HepG2 (cell line): ENCODE results near the gene SMIM31. TPM values are rescaled to one million over a fixed set of nuclear protein-coding genes. Genes with fewer than 3 reads are reported as not detected.

ENCODE experiments used
- ATAC-seq: fragments of 200-7000 bp; cut with Tn5 transposase; 3 replicates; pipeline ENCODE4 v1.9.1; 2020; ENCODE audit warnings: mild to moderate bottlenecking, moderate library complexity
- BruUV-seq: library from RNA; stranded (reverse); fragments of 400-500 nt; replicated peaks from 2 replicates; lab custom pipeline; 2021; lab: Mats Ljungman, UMichigan
- CTCF ChIA-PET: fragments of 300-600 bp; formaldehyde crosslinking; extraction: SDS; loops from one replicate; lab custom pipeline; 2021; ENCODE audit warnings: low total read pairs, inconsistent platforms, low intra/inter-chr PET ratio; lab: Yijun Ruan, JAX
- POLR2A ChIA-PET: fragments of 350-600 bp; sonication (Branson Sonifier 250); formaldehyde crosslinking; loops from one replicate; lab custom pipeline; 2020; ENCODE audit warnings: antibody characterized with exemption, inconsistent platforms; lab: Yijun Ruan, JAX
- DNase-seq: peaks from one replicate; pipeline ENCODE4 v3.0.0-alpha.2; 2015; ENCODE audit warnings: low spot score
- FAIRE-seq: peaks from 3 replicates; lab custom pipeline; 2011; peaks lifted over from hg19 to GRCh38; lab: Jason Lieb, UNC
- H2AFZ ChIP-seq: one replicate; pipeline ENCODE4 v1.6.1; 2011; ENCODE audit warnings: low read length, inconsistent platforms
- H3K27ac ChIP-seq: fragments of 300-600 bp; 3 replicates; pipeline ENCODE4 v1.8.0; 2011; ENCODE audit warnings: mixed run types, mild to moderate bottlenecking, mixed read lengths, low read length, inconsistent platforms; ENCODE audit not compliant: insufficient read depth; ENCODE audit errors: extremely low read length
- H3K27me3 ChIP-seq, 2 experiments: fragments of 200-600 bp in 1 of 2; 2 replicates in 1 of 2; 3 replicates in 1 of 2; pipeline versions ENCODE4 v1.6.0 to v1.8.0; 2011; ENCODE audit warnings: low read length in 2 of 2, mild to moderate bottlenecking in 2 of 2, moderate library complexity in 2 of 2, inconsistent platforms in 1 of 2; ENCODE audit not compliant: insufficient read depth in 2 of 2, control insufficient read depth in 1 of 2
- H3K36me3 ChIP-seq, 2 experiments: fragments of 200-600 bp in 1 of 2; replicated peaks in 1 of 2; 2 replicates in 1 of 2; 3 replicates in 1 of 2; pipeline versions ENCODE4 v1.5.1 to v1.8.0; 2011; ENCODE audit warnings: low read length in 2 of 2, inconsistent platforms in 1 of 2; ENCODE audit not compliant: insufficient read depth in 2 of 2, control insufficient read depth in 1 of 2
- H3K4me1 ChIP-seq: 2 replicates; pipeline ENCODE4 v1.5.1; 2012; ENCODE audit warnings: low read length, inconsistent platforms; ENCODE audit not compliant: insufficient read depth
- H3K4me2 ChIP-seq: 2 replicates; pipeline ENCODE4 v1.6.0; 2011; ENCODE audit warnings: low read depth, low read length, inconsistent platforms
- H3K4me3 ChIP-seq, 3 experiments: fragments of 200-600 bp in 1 of 3; sonication (generic), shearing (Covaris generic) in 1 of 3; replicated peaks in 1 of 3; 2 replicates each; pipeline ENCODE4 v1.5.1; 2011 to 2016; ENCODE audit warnings: low read length in 3 of 3, inconsistent platforms in 2 of 3, low read depth in 2 of 3, mild to moderate bottlenecking in 2 of 3, control low read depth in 1 of 3, mixed read lengths in 1 of 3; ENCODE audit not compliant: insufficient read depth in 1 of 3
- H3K79me2 ChIP-seq: one replicate; pipeline ENCODE4 v1.6.1; 2011; ENCODE audit warnings: low read length, inconsistent platforms; ENCODE audit not compliant: insufficient read depth
- H3K9ac ChIP-seq: 2 replicates; pipeline ENCODE4 v1.6.0; 2011; ENCODE audit warnings: mild to moderate bottlenecking, low read depth, low read length, inconsistent platforms; ENCODE audit not compliant: insufficient read depth
- H3K9me3 ChIP-seq: 2 replicates; pipeline ENCODE4 v1.5.1; 2012; ENCODE audit warnings: mild to moderate bottlenecking, low read length
- H4K20me1 ChIP-seq: 2 replicates; pipeline ENCODE4 v1.6.0; 2011; ENCODE audit warnings: inconsistent platforms, mild to moderate bottlenecking, low read length, moderate library complexity; ENCODE audit not compliant: insufficient read depth
- CBX2 ChIP-seq, 2 experiments: fragments of 200-600 bp in 1 of 2; sonication (generic); formaldehyde crosslinking in 1 of 2; IDR thresholded peaks; 2 replicates each; pipeline versions ENCODE4 v1.7.0 to v1.8.1; 2018 to 2022; ENCODE audit warnings: low read depth in 2 of 2, low read length in 1 of 2, mild to moderate bottlenecking in 1 of 2, missing genetic modification reagents in 1 of 2
- CEBPG ChIP-seq: IDR thresholded peaks from 2 replicates; pipeline ENCODE4 v1.6.1; 2016
- MTERF4 ChIP-seq: sonication (generic); formaldehyde crosslinking; IDR thresholded peaks from 2 replicates; pipeline ENCODE4 v1.8.0; 2023; ENCODE audit warnings: mild to moderate bottlenecking, missing genetic modification reagents
- NFAT5 ChIP-seq: sonication (generic); formaldehyde crosslinking; IDR thresholded peaks from 2 replicates; pipeline ENCODE4 v1.4.0; 2020; ENCODE audit warnings: missing genetic modification reagents
- NFIB ChIP-seq: sonication (generic); formaldehyde crosslinking; IDR thresholded peaks from 2 replicates; pipeline ENCODE4 v1.9.0; 2021; ENCODE audit warnings: missing genetic modification reagents, mild to moderate bottlenecking, borderline replicate concordance
- PRMT3 ChIP-seq: sonication (generic); formaldehyde crosslinking; IDR thresholded peaks from 2 replicates; pipeline ENCODE4 v1.8.1; 2022; ENCODE audit warnings: low read depth, mild to moderate bottlenecking, moderate library complexity, missing genetic modification reagents, borderline replicate concordance
- SNAPC4 ChIP-seq: sonication (generic); formaldehyde crosslinking; IDR thresholded peaks from 2 replicates; pipeline ENCODE4 v1.4.0; 2020; ENCODE audit warnings: mild to moderate bottlenecking, missing genetic modification reagents
- ZNF367 ChIP-seq: sonication (generic); formaldehyde crosslinking; IDR thresholded peaks from 2 replicates; pipeline ENCODE4 v1.4.0; 2020; ENCODE audit warnings: missing genetic modification reagents, borderline replicate concordance
- ZNF776 ChIP-seq: sonication (generic); formaldehyde crosslinking; IDR thresholded peaks from 2 replicates; pipeline ENCODE4 v1.4.0; 2020; ENCODE audit warnings: mild to moderate bottlenecking, missing genetic modification reagents
- WGBS: methylation state at CpG from one replicate; pipeline ENCODE4 v1.1.6; 2017; ENCODE audit warnings: low lambda C conversion rate; 5-methylcytosine and 5-hydroxymethylcytosine counted together
- in situ Hi-C: cut with HindIII; loops from 2 replicates; pipeline ENCODE4 v1.10.0; 2017; ENCODE audit warnings: low pct_unique_long_range_greater_than_20kb; ENCODE audit not compliant: extremely low pct_ligation_motif_present
- intact Hi-C: fragments of 100-400 bp; cut with micrococcal nuclease; formaldehyde crosslinking; loops from one replicate; pipeline ENCODE4 v1.10.0; 2022; ENCODE audit not compliant: unreplicated experiment
- polyA plus RNA-seq, 8 experiments: library from polyadenylated mRNA; depleted of rRNA in 3 of 8; stranded (reverse) in 7 of 8; unstranded in 1 of 8; fragments of >200 nt; fragmentation: Illumina TruSeq in 4 of 8; extraction: Trizol in 4 of 8; gene quantifications; 2 replicates each; pipeline versions ENCODE4 v1.2.1 to v1.2.3, GENCODE V29; 2011 to 2016; ENCODE audit warnings: low read depth in 4 of 8, missing spikeins in 1 of 8, mixed read lengths in 1 of 8; ENCODE audit not compliant: insufficient read depth in 1 of 8
- total RNA-seq, 5 experiments: library from RNA; depleted of rRNA; stranded (reverse); fragments of >200 nt; fragmentation: Illumina TruSeq; extraction: Trizol; gene quantifications; 2 replicates each; pipeline ENCODE4 v1.2.3, GENCODE V29; 2016; ENCODE audit warnings: low read depth in 1 of 5
- TF ChIP-seq, protein P1 (sequence below): sonication (generic); formaldehyde crosslinking; IDR thresholded peaks from 2 replicates; pipeline ENCODE4 v1.4.0; 2020; ENCODE audit warnings: missing genetic modification reagents

SMIM31 gene
- total and polyA plus RNA-seq, 2 of the 13 experiments (the other 11 are each of a cell fraction or from before 2014, with no cell fraction given) = not detected

GRCh38 chr4:164800786-164801185, 46.9 kb downstream of the SMIM31 start:
- intact Hi-C loops = no loop called here
- H3K4me1 ChIP-seq = no peaks in the 10 kb centered on the region
- WGBS = 56% methylated on average over 4 of the region's 4 CpGs
- H3K9ac ChIP-seq = no peak overlapping the region
- ChIA-PET POLR2A (no interaction called here), CTCF (no interaction called here)
- no peaks in the 10 kb centered on the region for H3K9me3 ChIP-seq
- H3K27me3 ChIP-seq = no peaks in the 10 kb centered on the region
- H2AFZ ChIP-seq = no peak overlapping the region
- no peak overlapping the region for H3K4me2 ChIP-seq
- no peaks in the 10 kb centered on the region for H4K20me1 ChIP-seq
- no peak overlapping the region for H3K4me3 ChIP-seq
- DNase-seq (no peak), ATAC-seq (no peak), FAIRE-seq (no peak)
- no peaks in the 10 kb centered on the region for H3K79me2 ChIP-seq
- in situ Hi-C loops = no loop called here
- H3K27ac ChIP-seq = no peak overlapping the region
- no TSS peak for BruUV-seq
- no peaks in the 10 kb centered on the region for H3K36me3 ChIP-seq
- no peak for TF ChIP-seq CBX2 (IDR thresholded peaks at IDR 0.05; ENCODE audit: low read depth, low read length)
- no peak for TF ChIP-seq CBX2 (CRISPR knock-in tag; IDR thresholded peaks at IDR 0.05; ENCODE audit: low read depth)
- TF ChIP-seq PRMT3 (CRISPR knock-in tag) = no peak
- no peak for TF ChIP-seq SNAPC4 (CRISPR knock-in tag)
- no peak for TF ChIP-seq CEBPG (CRISPR knock-in tag)
- no peak for TF ChIP-seq ZNF776
- TF ChIP-seq NFAT5 (CRISPR knock-in tag) = no peak
- TF ChIP-seq MTERF4 = no peak
- TF ChIP-seq ZNF367 (CRISPR knock-in tag) = no peak
- TF ChIP-seq, protein P1, sequence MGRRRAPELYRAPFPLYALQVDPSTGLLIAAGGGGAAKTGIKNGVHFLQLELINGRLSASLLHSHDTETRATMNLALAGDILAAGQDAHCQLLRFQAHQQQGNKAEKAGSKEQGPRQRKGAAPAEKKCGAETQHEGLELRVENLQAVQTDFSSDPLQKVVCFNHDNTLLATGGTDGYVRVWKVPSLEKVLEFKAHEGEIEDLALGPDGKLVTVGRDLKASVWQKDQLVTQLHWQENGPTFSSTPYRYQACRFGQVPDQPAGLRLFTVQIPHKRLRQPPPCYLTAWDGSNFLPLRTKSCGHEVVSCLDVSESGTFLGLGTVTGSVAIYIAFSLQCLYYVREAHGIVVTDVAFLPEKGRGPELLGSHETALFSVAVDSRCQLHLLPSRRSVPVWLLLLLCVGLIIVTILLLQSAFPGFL = no peak
- no peak for TF ChIP-seq NFIB
